ENCODE data around the gene ADGRF3.
A peak's percentile ranks its signal among the peaks of the same experiment; 100 is the strongest.
"Not testable (repeated sequence)": the region's sequence is repeated elsewhere in the genome, so short reads cannot be mapped to it uniquely, and the experiment has no call there.

The ADGRF3 gene

DNA sequence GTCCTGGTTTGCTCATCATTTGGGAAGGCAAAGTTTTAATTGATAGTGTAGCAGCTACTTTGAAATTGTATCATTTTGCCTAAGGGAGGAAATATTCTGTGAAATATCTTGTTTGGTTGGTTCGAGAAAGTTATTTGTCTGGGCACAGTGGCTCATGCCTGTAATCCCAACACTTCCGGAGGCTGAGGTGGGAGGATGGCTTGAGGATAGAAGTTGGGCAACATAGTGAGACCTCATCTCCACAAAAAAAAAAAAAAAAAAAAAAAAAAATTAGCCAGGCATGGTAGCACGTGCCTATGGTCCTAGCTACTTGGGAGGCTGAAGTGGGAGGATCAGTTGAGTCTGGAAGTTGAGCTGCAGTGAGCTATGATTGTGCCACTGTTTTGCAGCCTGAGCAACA is 3.1 kb upstream of the ADGRF3 start:
- no peak for DNase-seq (ENCODE audit: low spot score)

DNA sequence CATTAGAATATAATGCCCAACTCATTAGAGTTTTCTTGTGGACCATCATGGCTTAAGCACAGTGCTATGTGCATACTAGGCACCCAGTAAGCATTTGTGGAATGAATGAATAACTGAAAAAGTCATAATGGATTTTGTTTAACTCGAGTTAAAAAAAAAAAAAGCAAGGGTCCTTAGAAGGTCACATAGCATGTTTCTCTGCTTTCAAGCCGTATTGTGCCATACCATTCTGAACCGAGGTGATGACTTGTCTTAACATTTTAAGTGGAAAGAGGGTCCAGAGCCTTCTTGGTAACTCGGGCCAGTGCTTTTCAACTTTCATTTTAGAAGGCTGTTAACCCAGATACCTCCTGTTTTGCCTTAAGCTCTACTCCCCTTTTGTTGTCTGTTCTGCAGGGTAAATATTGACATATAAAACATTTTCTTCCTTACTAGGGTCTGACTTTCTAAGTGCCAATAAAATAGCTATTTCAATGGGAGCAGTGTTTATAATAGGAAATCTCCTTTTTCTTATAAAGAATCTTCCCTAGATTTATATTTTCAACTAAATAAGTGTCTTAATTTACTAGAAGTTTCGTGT is 787 bp upstream of the ADGRF3 start:
- no peak for DNase-seq (ENCODE audit: low spot score)

DNA sequence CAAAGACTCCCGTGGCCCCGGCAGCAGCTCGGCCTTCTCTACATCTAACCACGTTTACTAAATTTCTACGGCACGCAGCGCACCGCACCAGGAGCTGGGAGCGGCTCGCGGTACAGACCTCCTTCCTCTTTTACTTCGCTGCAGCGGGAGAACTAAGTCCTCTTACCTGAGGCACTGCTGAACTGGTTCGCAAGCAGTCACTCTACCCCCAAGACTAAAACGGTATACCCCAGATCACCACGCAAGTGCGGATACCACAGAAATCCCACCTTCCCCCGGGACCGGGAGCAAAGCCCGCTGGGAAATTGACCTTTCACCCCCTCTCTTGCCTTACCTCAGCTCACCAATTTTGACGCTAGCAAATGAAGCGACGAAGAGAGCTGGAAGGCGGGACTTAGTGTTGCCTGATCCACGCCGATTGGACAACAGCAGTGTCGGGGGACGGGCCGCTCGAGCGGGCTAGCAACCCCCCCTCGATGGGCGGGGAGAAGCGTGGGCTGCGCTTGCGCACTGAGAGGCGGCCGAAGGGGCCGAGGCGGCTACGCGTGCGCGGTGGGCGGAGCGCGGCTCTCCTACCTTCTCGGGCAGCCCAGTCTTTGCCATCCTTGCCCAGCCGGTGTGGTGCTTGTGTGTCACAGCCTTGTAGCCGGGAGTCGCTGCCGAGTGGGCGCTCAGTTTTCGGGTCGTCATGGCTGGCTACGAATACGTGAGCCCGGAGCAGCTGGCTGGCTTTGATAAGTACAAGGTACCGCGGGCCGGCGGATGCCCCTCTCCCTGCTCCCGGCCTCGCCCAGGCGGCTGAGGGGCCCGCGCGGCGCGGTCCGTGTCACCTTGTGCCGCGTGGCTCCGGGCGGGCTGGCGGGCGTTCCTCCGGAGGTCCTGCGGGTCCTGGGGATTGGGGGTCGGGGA is 790 bp downstream of the ADGRF3 start, which contains the start of gene SELENOI:
Gene SELENOI, plus strand, starts transcription at position 599 of the 909 bp plus-strand sequence. Its CDS starts 90 bp downstream, at position 689.
- peak; percentile 100 for DNase-seq (ENCODE audit: low spot score)

DNA sequence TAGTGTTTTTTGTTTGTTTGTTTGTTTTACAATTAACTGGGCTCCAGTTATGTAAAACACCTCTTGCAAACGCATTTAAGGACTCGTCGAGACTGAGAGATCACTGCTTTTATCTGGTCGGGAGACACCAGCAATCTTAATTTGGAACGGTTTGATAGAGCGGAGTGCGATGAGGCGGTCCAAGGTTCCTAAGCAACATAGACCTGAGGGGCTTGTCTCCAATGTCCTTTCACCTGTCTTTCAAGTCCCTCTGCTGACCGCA is 1.4 kb downstream of the ADGRF3 start:
- no peak for DNase-seq (ENCODE audit: low spot score)

DNA sequence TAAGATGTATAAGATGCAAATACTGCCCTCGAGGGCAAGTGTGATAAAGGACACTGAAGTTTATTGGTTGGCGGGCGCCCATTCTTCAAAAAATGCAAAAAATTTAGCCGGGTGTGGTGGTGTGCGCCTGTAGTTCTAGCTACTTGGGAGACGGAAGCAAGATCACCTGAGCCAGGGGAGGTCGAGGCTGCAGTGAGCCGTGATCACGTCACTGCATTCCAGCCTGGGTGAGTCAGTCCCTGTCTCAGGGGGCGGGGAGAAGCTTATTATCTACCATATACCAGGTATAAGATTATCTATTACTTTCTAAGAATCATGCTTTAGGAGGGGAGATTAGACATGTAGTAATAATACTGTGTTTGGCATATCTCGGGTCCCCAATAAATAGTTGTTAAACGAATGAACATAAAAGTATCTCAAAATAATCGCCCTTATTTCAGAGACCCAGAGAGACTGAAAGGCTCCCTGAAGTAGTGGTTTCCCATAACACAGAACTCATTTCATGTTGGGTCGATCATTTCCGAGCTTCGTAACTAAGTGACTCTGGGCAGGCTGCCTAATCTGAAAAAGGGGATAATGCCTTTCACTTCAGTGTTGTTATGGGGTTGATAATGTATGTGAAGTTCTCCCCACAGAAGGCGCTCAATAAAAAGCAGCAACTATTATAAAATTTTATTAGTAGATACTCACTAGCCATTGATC is 1.9 kb downstream of the ADGRF3 start:
- DNase-seq (ENCODE audit: low spot score) = peak; percentile 49

DNA sequence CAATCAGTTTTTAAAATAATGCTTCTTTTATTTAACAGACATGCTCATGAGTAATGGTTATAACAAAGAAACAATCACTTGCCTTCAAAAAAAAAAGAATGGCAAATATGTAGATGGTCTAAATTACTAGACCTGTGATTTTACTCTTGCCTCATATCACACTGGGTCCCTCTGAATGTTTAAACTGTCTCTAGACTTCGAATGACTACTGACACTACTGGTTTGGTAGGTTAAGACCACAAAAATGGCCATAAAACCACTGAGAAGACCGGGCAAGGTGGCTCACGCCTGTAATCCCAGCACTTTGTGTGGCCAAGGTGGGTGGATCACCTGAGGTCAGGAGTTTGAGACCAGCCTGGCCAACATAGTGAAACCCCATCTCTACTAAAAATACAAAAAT is 5.8 kb downstream of the ADGRF3 start:
- DNase-seq (ENCODE audit: low spot score) = no peak

DNA sequence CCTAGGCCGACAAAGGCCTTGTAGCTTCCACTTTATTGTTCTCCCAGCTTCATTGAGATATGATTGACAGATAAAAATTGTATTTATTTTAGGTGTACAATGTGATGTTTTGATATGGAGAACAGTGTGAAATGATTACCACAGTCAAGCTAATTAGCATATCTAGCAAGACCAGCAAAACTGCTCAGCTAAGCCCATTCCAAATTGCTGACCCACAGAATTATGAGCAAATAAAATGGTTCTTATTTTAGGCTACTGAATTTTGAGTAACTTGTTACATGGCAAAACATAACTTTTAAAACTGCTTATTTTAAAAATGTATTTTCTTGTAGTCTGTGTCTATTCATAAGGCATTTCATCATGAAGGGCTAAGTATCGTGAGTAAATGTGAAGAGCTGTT is 9.3 kb downstream of the ADGRF3 start:
- no peak for DNase-seq (ENCODE audit: low spot score)

DNA sequence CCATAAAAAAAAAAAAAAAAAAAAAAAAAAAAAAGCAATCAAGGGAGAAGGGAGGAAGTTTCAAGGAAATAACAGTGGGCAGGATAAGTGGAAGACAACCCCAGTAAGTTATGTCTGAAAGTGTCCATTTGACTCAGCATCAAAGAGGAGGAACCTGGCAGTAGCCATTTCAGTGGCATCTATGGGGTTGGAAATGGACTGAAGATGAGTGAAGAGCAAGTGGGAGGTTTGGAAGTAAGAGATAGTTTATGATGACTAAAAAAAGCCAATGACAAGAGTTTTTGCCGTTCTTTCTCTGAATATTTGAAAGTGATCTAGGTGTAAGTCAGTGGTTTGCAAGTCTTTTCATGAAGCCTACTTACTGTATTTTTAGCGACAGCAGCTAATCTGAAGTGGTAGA is 9.9 kb downstream of the ADGRF3 start:
- DNase-seq (ENCODE audit: low spot score) = no peak

DNA sequence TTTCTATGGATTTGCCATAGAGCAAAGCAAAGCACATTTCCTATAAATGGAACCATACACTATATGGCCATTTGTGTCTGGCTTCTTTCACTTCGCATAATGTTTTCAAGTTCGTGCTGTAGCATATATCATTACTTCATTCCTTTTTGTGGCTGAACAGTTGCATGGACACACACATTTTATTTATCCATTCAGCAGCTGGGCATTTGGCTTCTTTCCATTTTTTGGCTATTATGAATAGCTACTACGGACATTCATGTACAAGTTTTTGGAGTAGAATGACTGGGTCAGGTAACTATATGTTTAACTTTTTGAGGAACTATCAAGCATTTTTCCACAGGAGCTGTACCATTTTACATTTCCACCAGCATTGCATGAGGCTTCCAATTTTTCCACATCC is 11.4 kb downstream of the ADGRF3 start:
- no peak for DNase-seq (ENCODE audit: low spot score)

DNA sequence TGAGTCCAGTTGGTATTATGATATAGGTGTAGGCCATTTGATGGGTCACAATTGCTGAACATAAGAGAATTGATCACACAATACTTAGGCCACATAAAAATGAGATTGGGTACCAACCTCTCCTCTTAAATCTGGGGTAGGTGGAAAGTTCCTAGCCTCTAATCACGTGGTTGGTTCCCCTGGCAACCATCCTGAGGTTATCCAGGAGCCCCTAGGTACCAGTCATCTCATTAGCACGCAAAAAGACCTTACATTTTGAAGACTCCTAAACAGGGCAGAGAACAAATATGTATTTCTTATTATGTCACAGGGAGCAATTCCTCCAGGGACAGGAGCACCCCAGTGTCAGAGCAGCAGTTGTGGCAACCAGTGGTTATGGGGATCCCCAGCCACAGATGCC is 13.3 kb downstream of the ADGRF3 start:
- no peak for DNase-seq (ENCODE audit: low spot score)

DNA sequence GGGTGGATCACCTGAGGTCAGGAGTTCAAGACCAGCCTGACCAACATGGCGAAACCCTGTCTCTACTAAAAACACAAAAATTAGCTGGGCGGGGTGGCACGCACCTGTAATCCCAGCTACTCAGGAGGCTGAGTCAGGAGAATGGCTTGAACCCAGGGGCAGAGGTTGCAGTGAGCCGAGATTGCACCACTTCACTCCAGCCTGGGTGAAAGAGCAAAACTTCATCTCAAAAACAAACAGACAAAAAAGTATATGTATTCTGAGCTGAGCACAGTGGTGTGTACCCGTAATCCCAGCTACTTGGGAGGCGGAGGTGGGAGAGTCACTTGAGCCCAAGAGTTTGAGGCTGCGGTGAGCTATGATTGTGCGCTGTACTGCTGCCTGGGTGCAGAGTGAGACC is 15.3 kb downstream of the ADGRF3 start:
- DNase-seq (ENCODE audit: low spot score) = not testable (repeated sequence)

DNA sequence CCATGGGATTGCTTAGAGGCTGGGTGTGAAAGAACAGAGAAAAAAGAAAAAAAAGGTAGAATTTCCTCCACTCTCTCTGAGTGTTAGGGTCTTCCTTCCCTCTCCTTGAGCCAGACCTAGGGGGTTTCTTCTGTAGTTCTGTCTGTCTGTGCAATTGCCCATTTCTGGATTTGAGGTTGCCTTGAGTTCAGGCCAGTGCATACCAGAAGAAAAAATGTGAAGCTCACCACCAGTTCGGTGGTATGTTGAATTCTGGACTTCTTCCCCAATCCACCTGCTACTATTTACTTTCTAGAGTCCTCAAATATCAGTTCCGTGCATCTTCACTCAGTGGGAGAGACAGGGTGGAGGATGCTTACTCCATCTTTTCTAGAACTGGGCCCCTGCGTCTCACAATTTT is 16.0 kb downstream of the ADGRF3 start:
- DNase-seq (ENCODE audit: low spot score) = no peak

DNA sequence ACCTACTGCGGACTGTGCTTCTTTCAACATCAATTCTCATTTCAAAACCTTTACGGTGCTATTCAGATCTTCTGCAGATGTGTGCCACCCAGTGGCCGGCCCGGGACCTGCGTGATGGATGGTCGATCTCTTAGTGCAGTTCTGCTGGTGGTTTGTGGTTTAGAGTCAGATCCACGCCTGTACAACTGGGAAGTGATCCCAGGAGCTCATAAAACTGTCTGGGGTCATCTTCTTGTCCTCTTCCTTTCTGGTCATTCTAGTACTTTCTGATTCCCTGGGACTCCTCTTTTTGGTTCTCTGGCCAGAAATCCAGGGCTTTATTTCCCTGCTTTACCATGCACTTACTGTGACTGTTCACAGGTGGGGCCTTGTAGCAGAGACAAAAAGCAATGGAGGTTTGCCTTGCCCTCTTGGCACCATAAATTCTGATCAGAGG is 16.5 kb downstream of the ADGRF3 start:
- DNase-seq (ENCODE audit: low spot score) = peak; percentile 84

DNA sequence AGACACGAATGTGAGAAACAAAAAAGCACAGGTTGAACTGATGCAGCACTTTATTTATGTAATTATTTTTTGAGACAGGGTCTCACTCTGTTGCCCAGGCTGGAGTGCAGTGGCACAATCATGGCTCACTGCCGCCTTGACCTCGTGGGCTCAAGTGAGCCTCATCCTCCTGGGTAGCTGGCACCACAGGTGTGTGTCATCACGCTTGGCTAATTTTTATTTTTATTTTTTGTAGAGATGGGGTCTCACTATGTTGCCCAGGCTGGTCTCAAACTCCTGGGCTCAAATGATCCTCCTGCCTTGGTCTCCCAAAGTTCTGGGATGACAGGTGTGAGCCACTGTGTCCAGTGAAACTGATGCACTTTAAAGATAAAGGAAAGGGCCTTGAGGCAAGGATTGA is 17.5 kb downstream of the ADGRF3 start:
- DNase-seq (ENCODE audit: low spot score) = not testable (repeated sequence)

DNA sequence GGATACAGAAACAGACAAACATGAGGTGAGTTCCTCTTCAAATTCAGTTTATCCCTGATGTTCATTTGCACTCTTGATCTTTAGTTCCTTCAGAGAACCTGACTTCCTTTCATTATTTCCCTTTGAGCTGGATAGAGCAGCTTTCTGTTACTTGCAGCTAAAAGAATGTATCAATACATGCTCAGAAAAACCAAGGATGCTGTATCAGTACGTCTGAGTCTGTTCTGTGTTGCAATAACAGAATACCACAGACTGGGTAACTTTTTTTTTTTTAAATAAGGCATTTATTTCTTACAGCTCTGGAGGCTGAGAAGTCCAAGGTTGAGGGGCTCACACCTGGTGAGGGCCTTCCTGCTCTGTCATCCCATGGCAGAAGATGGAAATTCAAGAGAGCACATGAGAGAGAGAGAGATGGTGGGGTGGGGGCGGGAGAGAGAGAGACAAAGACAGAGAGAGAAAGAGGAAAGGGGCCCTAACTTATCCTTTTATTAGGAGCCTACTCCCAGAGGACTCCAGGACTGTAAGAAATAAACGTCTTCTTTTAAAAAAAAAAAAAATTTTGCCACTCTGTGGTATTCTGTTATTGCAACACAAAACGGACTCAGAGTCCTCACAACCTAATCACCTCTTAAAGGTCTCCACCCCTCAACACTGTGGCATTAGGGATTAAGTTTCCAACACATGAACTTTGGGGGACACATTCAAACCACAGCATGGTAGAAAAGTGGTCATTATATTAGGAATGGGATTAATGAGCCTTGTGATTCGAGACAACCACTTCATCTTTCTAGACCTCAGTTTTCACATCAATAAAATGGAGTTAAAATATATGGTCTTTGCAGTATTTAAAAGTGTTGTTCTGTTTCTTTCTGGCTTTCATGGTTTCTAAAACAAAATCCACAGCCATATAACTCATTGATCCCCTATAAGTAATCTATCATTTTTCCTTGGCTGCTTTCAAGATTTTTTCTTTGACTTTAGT is 19.0 kb downstream of the ADGRF3 start:
- DNase-seq (ENCODE audit: low spot score) = no peak

DNA sequence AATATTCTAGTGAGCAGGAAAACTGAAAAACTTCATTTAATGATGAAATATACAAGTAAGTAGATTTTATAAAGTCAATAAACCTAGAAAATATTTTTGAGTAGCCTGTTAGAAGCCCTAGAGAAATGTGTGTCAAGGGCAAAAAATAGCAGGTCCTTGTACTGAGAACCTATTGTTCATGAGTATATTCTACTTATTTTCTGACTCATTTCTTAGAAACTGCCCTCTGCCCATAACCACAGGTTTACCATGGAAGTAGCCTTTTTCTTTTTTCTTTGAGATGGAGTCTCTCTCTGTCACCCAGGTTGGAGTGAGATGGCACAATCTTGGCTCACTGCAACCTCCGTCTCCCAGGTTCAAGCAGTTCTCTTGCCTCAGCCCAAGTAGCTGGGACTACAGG is 20.1 kb downstream of the ADGRF3 start:
- DNase-seq (ENCODE audit: low spot score) = no peak

DNA sequence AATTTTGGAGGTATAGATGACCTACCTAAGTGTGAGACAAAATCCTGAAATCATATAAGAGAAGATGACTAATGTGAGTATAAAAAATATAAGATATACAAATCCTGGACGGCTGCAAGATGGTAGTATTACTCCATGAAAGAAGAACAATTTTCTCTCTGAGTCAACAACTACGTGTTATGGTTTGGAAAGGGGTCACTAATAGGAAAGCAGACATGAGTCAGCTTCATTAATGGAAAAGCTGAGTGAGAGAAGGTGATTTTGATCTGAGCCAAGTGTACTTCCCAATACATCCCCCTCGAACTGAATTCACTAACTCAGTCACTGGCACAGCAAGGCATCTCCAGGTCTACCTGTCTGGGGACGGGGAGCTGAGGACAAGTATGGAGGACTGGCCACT is 20.7 kb downstream of the ADGRF3 start:
- no peak for DNase-seq (ENCODE audit: low spot score)

DNA sequence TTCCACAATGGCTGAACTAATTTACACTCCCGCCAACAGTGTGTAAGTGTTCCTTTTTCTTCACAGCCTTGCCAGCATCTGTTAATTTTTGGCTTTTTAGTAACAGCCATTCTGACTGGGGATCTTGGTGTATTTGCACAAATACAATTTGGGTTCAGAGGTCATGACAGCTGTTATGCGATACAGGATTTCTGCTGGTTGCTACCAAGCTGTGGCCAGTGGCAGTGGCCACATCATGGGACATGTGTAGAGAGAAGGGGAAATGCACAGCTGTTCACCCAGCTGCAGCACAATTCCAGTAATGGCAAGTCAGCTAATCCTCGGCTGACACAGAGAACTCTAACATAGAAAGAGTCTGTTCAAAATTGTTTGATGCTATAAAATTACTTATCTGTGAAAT is 21.7 kb downstream of the ADGRF3 start:
- no peak for DNase-seq (ENCODE audit: low spot score)

DNA sequence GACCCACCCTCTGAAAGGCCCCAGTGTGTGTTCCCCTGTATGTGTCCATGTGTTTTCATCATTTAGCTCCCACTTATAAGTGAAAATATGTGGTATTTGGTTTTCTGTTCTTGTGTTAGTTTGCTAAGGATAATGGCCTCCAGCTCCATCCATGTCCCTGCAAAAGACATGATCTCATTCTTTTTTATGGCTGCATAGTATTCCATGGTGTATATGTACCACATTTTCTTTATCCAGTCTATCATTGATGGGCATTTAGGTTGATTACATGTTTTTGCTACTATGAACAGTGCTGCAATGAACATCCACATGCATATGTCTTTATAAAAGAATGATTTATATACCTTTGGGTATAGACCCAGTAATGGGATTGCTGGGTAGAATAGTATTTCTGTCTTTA is 22.1 kb downstream of the ADGRF3 start:
- DNase-seq (ENCODE audit: low spot score) = not testable (repeated sequence)

DNA sequence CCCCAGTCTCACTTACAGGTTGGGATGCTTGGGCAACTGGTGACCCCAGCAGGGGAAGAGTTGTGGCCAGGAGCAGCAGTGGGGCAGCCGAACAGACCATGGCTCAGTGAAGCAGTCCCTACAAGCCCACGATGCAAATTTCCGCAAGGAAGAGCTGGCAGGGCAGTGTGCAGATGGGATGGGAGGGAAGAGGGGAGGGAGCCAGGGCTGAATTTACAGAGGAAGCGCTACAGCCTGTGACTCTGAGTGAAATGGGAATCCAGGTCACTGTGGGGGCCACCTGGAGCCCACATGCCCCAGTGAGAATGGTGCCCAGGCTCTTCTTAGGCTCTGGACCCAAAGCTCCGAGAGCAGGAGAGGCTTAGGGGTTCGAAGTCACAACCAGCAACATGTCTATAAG is 27.6 kb downstream of the ADGRF3 start:
- DNase-seq (ENCODE audit: low spot score) = no peak

DNA sequence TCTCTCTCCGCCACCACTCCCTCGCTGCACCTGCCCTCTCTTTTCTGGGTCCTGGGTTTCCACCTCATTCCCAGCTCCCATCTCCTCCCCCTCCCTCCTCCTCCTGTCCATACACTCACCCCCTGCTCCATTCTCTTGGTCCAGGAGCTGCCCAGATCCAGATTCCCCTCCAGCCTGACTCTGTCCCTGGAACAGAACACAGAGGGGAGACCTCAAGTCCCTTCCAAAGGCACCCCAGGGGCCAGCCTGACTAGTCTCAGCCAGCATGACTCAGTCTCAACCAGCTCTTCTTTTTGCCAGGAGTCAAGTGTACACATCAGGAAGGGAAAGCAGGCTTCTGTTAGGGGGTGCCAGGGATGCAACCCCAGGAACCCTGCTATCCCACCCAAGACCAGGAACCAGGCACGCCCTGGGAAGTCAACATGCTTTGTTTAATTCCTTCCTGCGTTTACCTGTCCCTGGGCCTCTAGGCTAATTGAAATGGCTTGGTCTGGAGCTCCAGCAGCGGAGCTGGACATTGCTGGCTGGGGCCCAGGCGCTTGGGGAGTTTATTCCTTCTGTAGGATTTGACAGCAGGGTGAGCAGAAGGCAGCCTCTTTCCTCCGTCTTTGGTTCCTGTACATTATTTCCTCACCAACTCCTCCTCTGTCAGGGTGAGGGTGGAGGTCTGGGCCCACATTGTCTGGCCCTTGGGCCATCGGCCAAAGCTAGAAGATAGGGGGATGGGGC is 29.0 kb downstream of the ADGRF3 start:
- no peak for DNase-seq (ENCODE audit: low spot score)

All from ecto neural progenitor cell (in vitro differentiated cells).